ENCODE results near the gene TLN1. TPM values are rescaled to one million over a fixed set of nuclear protein-coding genes. Genes with fewer than 3 reads are reported as not detected.

The TLN1 gene
- total and polyA plus RNA-seq, 10 of the 15 experiments (the other 5 are each of a cell fraction or from before 2014, with no cell fraction given), result 11.6 to 305 (median 71.9) TPM

DNA sequence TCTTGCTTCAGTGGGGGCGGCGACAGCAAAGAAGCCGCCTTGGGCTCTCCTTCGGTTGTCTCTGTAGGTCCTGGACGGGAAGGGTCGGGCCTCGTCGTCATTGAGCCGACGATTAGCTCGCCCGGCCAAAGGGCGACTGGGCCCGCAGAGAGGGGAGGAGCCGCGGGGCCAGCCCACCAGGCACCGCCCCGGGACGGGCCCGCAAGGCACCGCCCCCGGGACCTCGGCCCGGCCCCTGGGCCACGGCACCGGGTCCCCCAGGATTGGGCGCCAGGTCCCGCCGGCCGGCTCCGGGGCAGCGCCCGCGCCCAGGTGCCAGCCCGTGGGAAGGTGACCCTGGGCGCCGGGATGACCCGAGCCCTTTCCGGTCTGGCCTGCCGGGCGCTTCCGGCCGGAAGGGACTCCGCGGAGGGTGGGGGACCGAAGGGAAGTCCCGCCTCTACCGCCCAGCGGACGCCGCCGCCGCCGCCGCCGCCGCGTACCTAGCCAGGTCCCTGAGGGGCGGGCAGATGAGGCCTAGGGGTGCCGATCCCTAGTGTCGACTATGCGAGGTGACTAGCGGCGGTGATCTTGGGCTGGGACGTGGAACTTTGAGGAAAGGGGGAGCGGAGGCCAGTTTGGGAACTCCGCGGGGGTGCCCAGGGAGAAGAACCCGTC lies 17.0 kb upstream of the TLN1 start, which contains the start of the genes GBA2 and RGP1 (continued):
- TF ChIP-seq, protein P1, sequence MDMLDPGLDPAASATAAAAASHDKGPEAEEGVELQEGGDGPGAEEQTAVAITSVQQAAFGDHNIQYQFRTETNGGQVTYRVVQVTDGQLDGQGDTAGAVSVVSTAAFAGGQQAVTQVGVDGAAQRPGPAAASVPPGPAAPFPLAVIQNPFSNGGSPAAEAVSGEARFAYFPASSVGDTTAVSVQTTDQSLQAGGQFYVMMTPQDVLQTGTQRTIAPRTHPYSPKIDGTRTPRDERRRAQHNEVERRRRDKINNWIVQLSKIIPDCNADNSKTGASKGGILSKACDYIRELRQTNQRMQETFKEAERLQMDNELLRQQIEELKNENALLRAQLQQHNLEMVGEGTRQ (IDR thresholded peaks at IDR 0.05; ENCODE audit: borderline replicate concordance, low read depth, low read length), result no peak
- TF ChIP-seq, protein P2, sequence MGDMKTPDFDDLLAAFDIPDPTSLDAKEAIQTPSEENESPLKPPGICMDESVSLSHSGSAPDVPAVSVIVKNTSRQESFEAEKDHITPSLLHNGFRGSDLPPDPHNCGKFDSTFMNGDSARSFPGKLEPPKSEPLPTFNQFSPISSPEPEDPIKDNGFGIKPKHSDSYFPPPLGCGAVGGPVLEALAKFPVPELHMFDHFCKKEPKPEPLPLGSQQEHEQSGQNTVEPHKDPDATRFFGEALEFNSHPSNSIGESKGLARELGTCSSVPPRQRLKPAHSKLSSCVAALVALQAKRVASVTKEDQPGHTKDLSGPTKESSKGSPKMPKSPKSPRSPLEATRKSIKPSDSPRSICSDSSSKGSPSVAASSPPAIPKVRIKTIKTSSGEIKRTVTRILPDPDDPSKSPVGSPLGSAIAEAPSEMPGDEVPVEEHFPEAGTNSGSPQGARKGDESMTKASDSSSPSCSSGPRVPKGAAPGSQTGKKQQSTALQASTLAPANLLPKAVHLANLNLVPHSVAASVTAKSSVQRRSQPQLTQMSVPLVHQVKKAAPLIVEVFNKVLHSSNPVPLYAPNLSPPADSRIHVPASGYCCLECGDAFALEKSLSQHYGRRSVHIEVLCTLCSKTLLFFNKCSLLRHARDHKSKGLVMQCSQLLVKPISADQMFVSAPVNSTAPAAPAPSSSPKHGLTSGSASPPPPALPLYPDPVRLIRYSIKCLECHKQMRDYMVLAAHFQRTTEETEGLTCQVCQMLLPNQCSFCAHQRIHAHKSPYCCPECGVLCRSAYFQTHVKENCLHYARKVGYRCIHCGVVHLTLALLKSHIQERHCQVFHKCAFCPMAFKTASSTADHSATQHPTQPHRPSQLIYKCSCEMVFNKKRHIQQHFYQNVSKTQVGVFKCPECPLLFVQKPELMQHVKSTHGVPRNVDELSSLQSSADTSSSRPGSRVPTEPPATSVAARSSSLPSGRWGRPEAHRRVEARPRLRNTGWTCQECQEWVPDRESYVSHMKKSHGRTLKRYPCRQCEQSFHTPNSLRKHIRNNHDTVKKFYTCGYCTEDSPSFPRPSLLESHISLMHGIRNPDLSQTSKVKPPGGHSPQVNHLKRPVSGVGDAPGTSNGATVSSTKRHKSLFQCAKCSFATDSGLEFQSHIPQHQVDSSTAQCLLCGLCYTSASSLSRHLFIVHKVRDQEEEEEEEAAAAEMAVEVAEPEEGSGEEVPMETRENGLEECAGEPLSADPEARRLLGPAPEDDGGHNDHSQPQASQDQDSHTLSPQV (IDR thresholded peaks at IDR 0.05), result 0 out of 2 replicates have a peak, but pooled peaks have one; percentile 57
- no peak for TF ChIP-seq ZBED1 (IDR thresholded peaks at IDR 0.05; ENCODE audit: borderline replicate concordance)
- TF ChIP-seq, protein P3, sequence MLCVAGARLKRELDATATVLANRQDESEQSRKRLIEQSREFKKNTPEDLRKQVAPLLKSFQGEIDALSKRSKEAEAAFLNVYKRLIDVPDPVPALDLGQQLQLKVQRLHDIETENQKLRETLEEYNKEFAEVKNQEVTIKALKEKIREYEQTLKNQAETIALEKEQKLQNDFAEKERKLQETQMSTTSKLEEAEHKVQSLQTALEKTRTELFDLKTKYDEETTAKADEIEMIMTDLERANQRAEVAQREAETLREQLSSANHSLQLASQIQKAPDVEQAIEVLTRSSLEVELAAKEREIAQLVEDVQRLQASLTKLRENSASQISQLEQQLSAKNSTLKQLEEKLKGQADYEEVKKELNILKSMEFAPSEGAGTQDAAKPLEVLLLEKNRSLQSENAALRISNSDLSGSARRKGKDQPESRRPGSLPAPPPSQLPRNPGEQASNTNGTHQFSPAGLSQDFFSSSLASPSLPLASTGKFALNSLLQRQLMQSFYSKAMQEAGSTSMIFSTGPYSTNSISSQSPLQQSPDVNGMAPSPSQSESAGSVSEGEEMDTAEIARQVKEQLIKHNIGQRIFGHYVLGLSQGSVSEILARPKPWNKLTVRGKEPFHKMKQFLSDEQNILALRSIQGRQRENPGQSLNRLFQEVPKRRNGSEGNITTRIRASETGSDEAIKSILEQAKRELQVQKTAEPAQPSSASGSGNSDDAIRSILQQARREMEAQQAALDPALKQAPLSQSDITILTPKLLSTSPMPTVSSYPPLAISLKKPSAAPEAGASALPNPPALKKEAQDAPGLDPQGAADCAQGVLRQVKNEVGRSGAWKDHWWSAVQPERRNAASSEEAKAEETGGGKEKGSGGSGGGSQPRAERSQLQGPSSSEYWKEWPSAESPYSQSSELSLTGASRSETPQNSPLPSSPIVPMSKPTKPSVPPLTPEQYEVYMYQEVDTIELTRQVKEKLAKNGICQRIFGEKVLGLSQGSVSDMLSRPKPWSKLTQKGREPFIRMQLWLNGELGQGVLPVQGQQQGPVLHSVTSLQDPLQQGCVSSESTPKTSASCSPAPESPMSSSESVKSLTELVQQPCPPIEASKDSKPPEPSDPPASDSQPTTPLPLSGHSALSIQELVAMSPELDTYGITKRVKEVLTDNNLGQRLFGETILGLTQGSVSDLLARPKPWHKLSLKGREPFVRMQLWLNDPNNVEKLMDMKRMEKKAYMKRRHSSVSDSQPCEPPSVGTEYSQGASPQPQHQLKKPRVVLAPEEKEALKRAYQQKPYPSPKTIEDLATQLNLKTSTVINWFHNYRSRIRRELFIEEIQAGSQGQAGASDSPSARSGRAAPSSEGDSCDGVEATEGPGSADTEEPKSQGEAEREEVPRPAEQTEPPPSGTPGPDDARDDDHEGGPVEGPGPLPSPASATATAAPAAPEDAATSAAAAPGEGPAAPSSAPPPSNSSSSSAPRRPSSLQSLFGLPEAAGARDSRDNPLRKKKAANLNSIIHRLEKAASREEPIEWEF (IDR thresholded peaks at IDR 0.05; ENCODE audit: insufficient replicate concordance, low read depth, low read length), result no peak
- no peak for TF ChIP-seq NFYA (IDR thresholded peaks at IDR 0.05; ENCODE audit: borderline replicate concordance, low read depth, low read length)
- no peak for TF ChIP-seq IKZF2 (IDR thresholded peaks at IDR 0.05)
- no peak for TF ChIP-seq HDAC2 (IDR thresholded peaks at IDR 0.05)
- TF ChIP-seq, protein P4, sequence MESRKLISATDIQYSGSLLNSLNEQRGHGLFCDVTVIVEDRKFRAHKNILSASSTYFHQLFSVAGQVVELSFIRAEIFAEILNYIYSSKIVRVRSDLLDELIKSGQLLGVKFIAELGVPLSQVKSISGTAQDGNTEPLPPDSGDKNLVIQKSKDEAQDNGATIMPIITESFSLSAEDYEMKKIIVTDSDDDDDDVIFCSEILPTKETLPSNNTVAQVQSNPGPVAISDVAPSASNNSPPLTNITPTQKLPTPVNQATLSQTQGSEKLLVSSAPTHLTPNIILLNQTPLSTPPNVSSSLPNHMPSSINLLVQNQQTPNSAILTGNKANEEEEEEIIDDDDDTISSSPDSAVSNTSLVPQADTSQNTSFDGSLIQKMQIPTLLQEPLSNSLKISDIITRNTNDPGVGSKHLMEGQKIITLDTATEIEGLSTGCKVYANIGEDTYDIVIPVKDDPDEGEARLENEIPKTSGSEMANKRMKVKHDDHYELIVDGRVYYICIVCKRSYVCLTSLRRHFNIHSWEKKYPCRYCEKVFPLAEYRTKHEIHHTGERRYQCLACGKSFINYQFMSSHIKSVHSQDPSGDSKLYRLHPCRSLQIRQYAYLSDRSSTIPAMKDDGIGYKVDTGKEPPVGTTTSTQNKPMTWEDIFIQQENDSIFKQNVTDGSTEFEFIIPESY (IDR thresholded peaks at IDR 0.05), result no peak
- no peak for TF ChIP-seq CBFB (IDR thresholded peaks at IDR 0.05; ENCODE audit: low read depth)
- TF ChIP-seq BHLHE40 (IDR thresholded peaks at IDR 0.05; ENCODE audit: borderline replicate concordance in 1 of 2, low read depth in 2 of 2, low read length in 1 of 2), result peak in 1 of 2 experiments; percentile 69; a peak in 1 of 4 replicates
- TF ChIP-seq KAT2A (conservative IDR thresholded peaks at IDR 0.05; ENCODE audit: control insufficient read depth, low read depth, low read length), result no peak
- TF ChIP-seq DPF2 (IDR thresholded peaks at IDR 0.05), result peak; percentile 92
- no peak for TF ChIP-seq BCL11A (IDR thresholded peaks at IDR 0.05; ENCODE audit: low read depth, low read length)
- 0 out of 2 replicates have a peak, but pooled peaks have one; percentile 35 for TF ChIP-seq POLR2AphosphoS5 (IDR thresholded peaks at IDR 0.05; ENCODE audit: low read length)
- no peak for TF ChIP-seq RUNX3 (IDR thresholded peaks at IDR 0.05; ENCODE audit: low read length)
- TF ChIP-seq FOXK2 (IDR thresholded peaks at IDR 0.05), result no peak
- TF ChIP-seq NR2C1 (IDR thresholded peaks at IDR 0.05), result peak; percentile 90
